Right lobe of liver (tissue), 4 donors: ENCODE data around the gene SUMF2.

ENCODE experiments used
- CTCF ChIP-seq, 4 donors: fragments of 200-600 bp in 3 of 4; fragments of 450-650 bp in 1 of 4; IDR thresholded peaks; one replicate each; pipeline versions ENCODE4 v1.5.1 to v1.8.0; 2016 to 2022; ENCODE audit warnings: antibody characterized with exemption in 4 of 4, mild to moderate bottlenecking in 2 of 4
- POLR2A ChIP-seq: fragments of 450-650 bp; IDR thresholded peaks from one replicate; pipeline ENCODE4 v1.6.1; 2017; ENCODE audit warnings: antibody characterized with exemption, mild to moderate bottlenecking
- donor health status: DM: no; HTN: no; CAD: no.
- donor health status: DM: no; HTN: no; CAD: no.
- donor health status: DM: no; HTN: yes; CAD: no.

- no peak for TF ChIP-seq CTCF (IDR thresholded peaks at IDR 0.05)
- no peak for TF ChIP-seq POLR2A
Measured at GRCh38 chr7:56091591-56091990, 27.5 kb downstream of the SUMF2 start.
